Measurements from ENCODE around the gene TTC21B.

TTC21B gene

DNA sequence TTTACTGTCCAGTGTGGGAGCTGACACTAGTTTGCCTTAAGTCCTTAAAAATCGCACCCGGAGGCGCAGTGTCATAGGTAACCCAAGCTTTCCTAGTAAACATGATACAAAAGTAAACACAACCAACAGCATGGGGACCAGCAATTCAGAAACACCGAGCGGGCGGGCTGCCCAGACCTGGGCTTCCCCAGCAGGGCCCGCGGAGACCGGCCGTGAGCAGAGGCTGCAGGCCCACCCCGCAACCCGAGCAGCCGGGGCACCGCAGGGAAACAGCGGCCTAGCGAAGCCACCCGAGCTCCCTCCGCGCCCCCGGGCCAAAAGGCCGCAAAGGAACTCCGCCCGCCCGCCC lies 296 bp downstream of the TTC21B start:
- in situ Hi-C loops (cut with MboI; ENCODE audit: low sequenced_read_pairs, unreplicated experiment), result no loop called here
- TF ChIP-seq, protein P1, sequence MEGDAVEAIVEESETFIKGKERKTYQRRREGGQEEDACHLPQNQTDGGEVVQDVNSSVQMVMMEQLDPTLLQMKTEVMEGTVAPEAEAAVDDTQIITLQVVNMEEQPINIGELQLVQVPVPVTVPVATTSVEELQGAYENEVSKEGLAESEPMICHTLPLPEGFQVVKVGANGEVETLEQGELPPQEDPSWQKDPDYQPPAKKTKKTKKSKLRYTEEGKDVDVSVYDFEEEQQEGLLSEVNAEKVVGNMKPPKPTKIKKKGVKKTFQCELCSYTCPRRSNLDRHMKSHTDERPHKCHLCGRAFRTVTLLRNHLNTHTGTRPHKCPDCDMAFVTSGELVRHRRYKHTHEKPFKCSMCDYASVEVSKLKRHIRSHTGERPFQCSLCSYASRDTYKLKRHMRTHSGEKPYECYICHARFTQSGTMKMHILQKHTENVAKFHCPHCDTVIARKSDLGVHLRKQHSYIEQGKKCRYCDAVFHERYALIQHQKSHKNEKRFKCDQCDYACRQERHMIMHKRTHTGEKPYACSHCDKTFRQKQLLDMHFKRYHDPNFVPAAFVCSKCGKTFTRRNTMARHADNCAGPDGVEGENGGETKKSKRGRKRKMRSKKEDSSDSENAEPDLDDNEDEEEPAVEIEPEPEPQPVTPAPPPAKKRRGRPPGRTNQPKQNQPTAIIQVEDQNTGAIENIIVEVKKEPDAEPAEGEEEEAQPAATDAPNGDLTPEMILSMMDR (IDR thresholded peaks at IDR 0.05; ENCODE audit: borderline replicate concordance, control extremely low read depth, extremely low read depth, insufficient read depth, missing control alignments), result no peak
- no peak for DNase-seq (ENCODE audit: low spot score)

DNA sequence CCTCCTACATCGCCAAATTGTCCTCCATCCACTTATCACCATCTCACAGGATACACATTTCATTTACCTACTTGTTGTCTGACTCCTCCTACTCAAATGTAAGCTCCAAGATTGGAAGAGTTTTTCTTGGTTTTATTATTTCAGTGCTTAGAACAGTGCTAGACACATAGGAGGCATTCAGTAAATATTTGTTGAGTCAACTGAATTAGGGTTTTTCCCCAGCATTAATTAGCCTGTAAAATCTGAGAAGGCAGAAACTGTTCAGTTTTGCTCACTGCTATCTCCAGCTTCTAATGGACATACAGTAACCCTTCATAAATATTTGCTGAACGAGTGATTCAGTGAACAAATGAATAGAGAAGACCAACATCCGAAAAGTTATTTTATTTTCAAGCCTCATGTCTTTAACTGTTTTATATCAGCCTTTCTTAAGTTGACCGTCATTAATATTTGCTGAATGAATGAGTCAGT lies 800 bp downstream of the TTC21B start:
- TF ChIP-seq, protein P1 (IDR thresholded peaks at IDR 0.05; ENCODE audit: borderline replicate concordance, control extremely low read depth, extremely low read depth, insufficient read depth, missing control alignments), result no peak
- peak; percentile 13 for DNase-seq (ENCODE audit: low spot score)
- in situ Hi-C loops (cut with MboI; ENCODE audit: low sequenced_read_pairs, unreplicated experiment), result no loop called here

DNA sequence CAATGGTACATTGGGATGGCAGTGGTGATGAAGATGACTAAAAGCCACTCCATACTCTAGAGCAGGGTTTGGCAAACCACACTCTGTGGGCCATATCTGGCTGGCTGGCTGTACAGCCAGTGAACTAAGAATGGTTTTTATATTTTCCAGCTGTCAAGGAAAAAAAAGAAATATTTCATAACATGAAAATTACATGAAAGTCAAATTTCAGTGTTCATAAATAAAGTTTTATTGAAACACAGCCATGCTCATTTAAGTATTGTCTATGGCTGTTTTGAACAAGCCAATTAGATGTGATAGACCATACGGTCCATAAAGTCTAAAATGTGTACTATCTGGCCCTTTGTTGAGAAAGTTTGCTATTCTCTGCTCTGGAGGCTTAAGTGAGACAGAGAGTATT lies 1.5 kb downstream of the TTC21B start:
- in situ Hi-C loops (cut with MboI; ENCODE audit: low sequenced_read_pairs, unreplicated experiment), result no loop called here
- DNase-seq (ENCODE audit: low spot score), result no peak
- TF ChIP-seq, protein P1 (IDR thresholded peaks at IDR 0.05; ENCODE audit: borderline replicate concordance, control extremely low read depth, extremely low read depth, insufficient read depth, missing control alignments), result no peak

DNA sequence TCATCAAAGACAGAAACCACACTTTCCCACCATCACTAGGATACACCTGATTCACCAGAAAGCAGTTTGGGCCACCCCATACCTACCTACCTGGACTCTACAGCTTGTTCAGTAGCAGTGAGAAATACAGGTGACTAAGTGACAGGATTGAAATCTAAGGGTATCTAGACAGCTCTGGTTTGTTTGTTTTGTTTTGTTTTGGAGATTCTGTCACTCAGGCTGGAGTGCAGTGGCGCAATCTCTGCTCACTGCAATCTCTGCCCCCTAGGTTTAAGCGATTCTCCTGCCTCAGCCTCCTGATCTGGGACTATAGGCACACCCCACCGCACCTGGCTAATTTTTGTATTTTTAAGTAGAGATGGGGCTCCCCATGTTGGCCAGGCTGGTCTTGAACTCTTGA lies 3.1 kb downstream of the TTC21B start:
- in situ Hi-C loops (cut with MboI; ENCODE audit: low sequenced_read_pairs, unreplicated experiment), result no loop called here
- TF ChIP-seq, protein P1 (IDR thresholded peaks at IDR 0.05; ENCODE audit: borderline replicate concordance, control extremely low read depth, extremely low read depth, insufficient read depth, missing control alignments), result no peak
- DNase-seq (ENCODE audit: low spot score), result no peak

DNA sequence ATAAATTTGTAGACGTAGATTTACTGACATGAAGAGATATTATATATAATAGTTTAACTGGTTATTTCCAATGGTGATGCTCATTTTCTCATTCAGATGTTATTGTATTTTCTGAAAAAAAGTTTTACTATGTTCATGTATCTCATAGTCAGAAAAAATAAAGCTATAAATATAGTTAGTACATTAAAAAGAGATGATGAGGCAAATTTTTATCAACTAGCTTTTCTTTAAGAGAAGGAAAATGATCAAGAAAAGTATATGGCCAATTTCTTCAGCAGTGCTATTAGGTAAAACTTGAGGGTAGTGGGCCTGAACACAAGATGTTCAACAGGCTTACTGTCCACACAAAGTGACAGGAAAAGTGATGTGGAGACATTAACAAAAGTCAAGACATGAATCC lies 11.7 kb downstream of the TTC21B start:
- DNase-seq (ENCODE audit: low spot score), result no peak
- TF ChIP-seq, protein P1 (IDR thresholded peaks at IDR 0.05; ENCODE audit: borderline replicate concordance, control extremely low read depth, extremely low read depth, insufficient read depth, missing control alignments), result no peak
- in situ Hi-C loops (cut with MboI; ENCODE audit: low sequenced_read_pairs, unreplicated experiment), result no loop called here

- DNase-seq (ENCODE audit: low spot score), result no peak
- TF ChIP-seq, protein P1 (IDR thresholded peaks at IDR 0.05; ENCODE audit: borderline replicate concordance, control extremely low read depth, extremely low read depth, insufficient read depth, missing control alignments), result no peak
- in situ Hi-C loops (cut with MboI; ENCODE audit: low sequenced_read_pairs, unreplicated experiment), result no loop called here
Observed at GRCh38 chr2:165938237-165938636, 15.3 kb downstream of the TTC21B start.
